SK-N-MC (cell line): ENCODE data around the gene UBE2V1.

Experiments used
- DNase-seq: peaks from one replicate; pipeline ENCODE4 v3.0.0-alpha.2; 2011; ENCODE audit warnings: low read depth, low spot score
- H3K27ac ChIP-seq: fragments of 200-600 bp; sonication (generic); 2 replicates; pipeline ENCODE4 v1.5.1; 2016; ENCODE audit warnings: mixed run types
- H3K36me3 ChIP-seq: fragments of 200-600 bp; sonication (generic); 2 replicates; pipeline ENCODE4 v1.6.1; 2017; ENCODE audit warnings: antibody characterized with exemption, low read length, mixed read lengths; ENCODE audit not compliant: insufficient read depth
- H3K4me3 ChIP-seq: fragments of 200-600 bp; sonication (generic); 2 replicates; pipeline ENCODE4 v1.5.1; 2016
- H3K9ac ChIP-seq: fragments of 200-600 bp; sonication (generic); 2 replicates; pipeline ENCODE4 v1.8.0; 2017; ENCODE audit warnings: mixed run types, mixed read lengths; ENCODE audit not compliant: insufficient read length
- H3K9me3 ChIP-seq: fragments of 200-600 bp; sonication (generic); 2 replicates; pipeline ENCODE4 v1.6.1; 2017; ENCODE audit warnings: low read depth, mild to moderate bottlenecking, antibody characterized with exemption, low read length, moderate library complexity, mixed read lengths
- EZH2 ChIP-seq: fragments of 200-600 bp; sonication (generic); IDR thresholded peaks from one replicate; pipeline ENCODE4 v1.6.1; 2017; ENCODE audit warnings: antibody characterized with exemption
- FOXP2 ChIP-seq: optimal IDR thresholded peaks from 2 replicates; pipeline ENCODE3; 2011; ENCODE audit warnings: mild to moderate bottlenecking, moderate library complexity; ENCODE audit not compliant: insufficient read depth; ENCODE audit errors: extremely low read length, control extremely low read depth
- POLR2AphosphoS5 ChIP-seq: IDR thresholded peaks from 2 replicates; pipeline ENCODE4 v1.6.1; 2012; ENCODE audit warnings: mild to moderate bottlenecking, low read depth, low read length, borderline replicate concordance

UBE2V1 gene

GRCh38 chr20:50146732-50147662 is 34.0 kb upstream of the UBE2V1 start:
- peaks cover 13% of the 10 kb centered on the region for H3K36me3 ChIP-seq
- no peak overlapping the region for H3K4me3 ChIP-seq
- no peak for DNase-seq
- TF ChIP-seq EZH2 = no peak
- no peak for TF ChIP-seq FOXP2
- TF ChIP-seq POLR2AphosphoS5 = no peak
- H3K9me3 ChIP-seq = no peaks in the 10 kb centered on the region
- H3K27ac ChIP-seq = peak overlapping the region; percentile 5; the same call in 1 of the 2 replicates
- peak overlapping the region; percentile 5 for H3K9ac ChIP-seq

GRCh38 chr20:50146214-50146613 is 33.3 kb upstream of the UBE2V1 start:
- DNase-seq = no peak
- H3K9ac ChIP-seq = no peak overlapping the region
- peaks cover 21% of the 10 kb centered on the region for H3K36me3 ChIP-seq
- no peak overlapping the region for H3K4me3 ChIP-seq
- H3K27ac ChIP-seq = no peak overlapping the region
- no peak for TF ChIP-seq POLR2AphosphoS5
- TF ChIP-seq EZH2 = no peak
- no peak for TF ChIP-seq FOXP2
- H3K9me3 ChIP-seq = no peaks in the 10 kb centered on the region

GRCh38 chr20:50145566-50145965 is 32.6 kb upstream of the UBE2V1 start:
- Histone ChIP-seq H3K4me3 (no peak overlapping the region), H3K27ac (no peak overlapping the region), H3K36me3 (peaks cover 25% of the 10 kb centered on the region), H3K9ac (no peak overlapping the region), H3K9me3 (no peaks in the 10 kb centered on the region)
- DNase-seq = no peak
- TF ChIP-seq EZH2 (no peak), FOXP2 (no peak), POLR2AphosphoS5 (no peak)

GRCh38 chr20:50144362-50144761 is 31.4 kb upstream of the UBE2V1 start:
- no peak for DNase-seq
- no peak for TF ChIP-seq FOXP2
- TF ChIP-seq POLR2AphosphoS5 = no peak
- TF ChIP-seq EZH2 = no peak
- Histone ChIP-seq H3K36me3 (peaks cover 31% of the 10 kb centered on the region), H3K27ac (no peak overlapping the region), H3K4me3 (no peak overlapping the region), H3K9me3 (no peaks in the 10 kb centered on the region), H3K9ac (no peak overlapping the region)

GRCh38 chr20:50142812-50143211 is 29.9 kb upstream of the UBE2V1 start:
- Histone ChIP-seq H3K27ac (no peak overlapping the region), H3K9ac (no peak overlapping the region), H3K9me3 (no peaks in the 10 kb centered on the region)

GRCh38 chr20:50141811-50142561 is 29.0 kb upstream of the UBE2V1 start:
- DNase-seq = no peak
- Histone ChIP-seq H3K9me3 (no peaks in the 10 kb centered on the region), H3K9ac (no peak overlapping the region), H3K4me3 (no peak overlapping the region), H3K36me3 (peaks cover 31% of the 10 kb centered on the region), H3K27ac (no peak overlapping the region)
- TF ChIP-seq FOXP2 = no peak
- no peak for TF ChIP-seq EZH2
- no peak for TF ChIP-seq POLR2AphosphoS5

More at GRCh38 chr20:50142812-50143211, 29.9 kb upstream of the UBE2V1 start:
- Histone ChIP-seq H3K4me3 (no peak overlapping the region), H3K36me3 (peaks cover 31% of the 10 kb centered on the region)
- TF ChIP-seq FOXP2 (no peak), EZH2 (no peak), POLR2AphosphoS5 (no peak)
- DNase-seq = no peak

GRCh38 chr20:50141018-50141675 is 28.2 kb upstream of the UBE2V1 start:
- H3K9ac ChIP-seq = no peak overlapping the region
- peaks cover 31% of the 10 kb centered on the region for H3K36me3 ChIP-seq
- H3K27ac ChIP-seq = no peak overlapping the region
- no peak overlapping the region for H3K4me3 ChIP-seq
- no peak for TF ChIP-seq FOXP2
- no peak for TF ChIP-seq POLR2AphosphoS5
- TF ChIP-seq EZH2 = no peak
- no peak for DNase-seq
- no peaks in the 10 kb centered on the region for H3K9me3 ChIP-seq

GRCh38 chr20:50140339-50140859 is 27.4 kb upstream of the UBE2V1 start:
- no peak for DNase-seq
- Histone ChIP-seq H3K36me3 (peaks cover 31% of the 10 kb centered on the region), H3K9me3 (no peaks in the 10 kb centered on the region), H3K4me3 (no peak overlapping the region), H3K9ac (no peak overlapping the region), H3K27ac (no peak overlapping the region)
- no peak for TF ChIP-seq POLR2AphosphoS5
- no peak for TF ChIP-seq FOXP2
